SK-N-SH (cell line): ENCODE data around the gene NCR1.

Experiments
- CTCF ChIP-seq: fragments of 200-600 bp; sonication (generic); IDR thresholded peaks from 2 replicates; pipeline ENCODE4 v1.6.1; 2017; ENCODE audit warnings: antibody characterized with exemption, mild to moderate bottlenecking, moderate library complexity
- MAX ChIP-seq: IDR thresholded peaks from 2 replicates; pipeline ENCODE4 v1.4.0; 2012; ENCODE audit warnings: low read depth
- NRF1 ChIP-seq: IDR thresholded peaks from 2 replicates; pipeline ENCODE4 v1.6.1; 2012; ENCODE audit warnings: low read depth, mild to moderate bottlenecking, low read length

GRCh38 chr19:54903303-54903702 is 2.6 kb upstream of the NCR1 start:
- TF ChIP-seq NRF1 (no peak), MAX (no peak), CTCF (no peak)
